Stomach (tissue), 9 donors: Measurements from ENCODE around the gene DCDC1. TPM values are rescaled to one million over a fixed set of nuclear protein-coding genes. Genes with fewer than 3 reads are reported as not detected.

Experiments
- DNase-seq, 2 donors: peaks; one replicate each; pipeline versions ENCODE4 v3.0.0 to v3.0.0-alpha.2; 2013 to 2019
- H3K27ac ChIP-seq, 5 donors: fragments of 200-600 bp in 4 of 5; sonication (generic) in 4 of 5; one replicate each; pipeline ENCODE4 v1.5.1; 2013 to 2019; ENCODE audit warnings: mild to moderate bottlenecking in 1 of 5, moderate library complexity in 1 of 5
- H3K27me3 ChIP-seq, 3 donors: fragments of 200-600 bp; sonication (generic); one replicate each; pipeline ENCODE4 v1.5.1; 2017 to 2019; ENCODE audit warnings: mixed run types in 1 of 3
- H3K36me3 ChIP-seq, 4 donors: fragments of 200-600 bp; sonication (generic); 1 replicate in 3 of 4; 2 replicates in 1 of 4; pipeline ENCODE4 v1.5.1; 2016 to 2019
- H3K4me1 ChIP-seq, 4 donors: fragments of 200-600 bp; sonication (generic); one replicate each; pipeline ENCODE4 v1.5.1; 2016 to 2019
- H3K4me3 ChIP-seq, 4 donors: fragments of 200-600 bp; sonication (generic) in 3 of 4; one replicate each; pipeline ENCODE4 v1.5.1; 2016 to 2019; ENCODE audit warnings: mild to moderate bottlenecking in 1 of 4
- H3K9me3 ChIP-seq, 4 donors: fragments of 200-600 bp; sonication (generic); one replicate each; pipeline ENCODE4 v1.5.1; 2016 to 2019
- CTCF ChIP-seq, 7 experiments: fragments of 450-650 bp in 4 of 7; fragments of 200-600 bp in 3 of 7; sonication (generic) in 3 of 7; IDR thresholded peaks; one replicate each; pipeline ENCODE4 v1.5.1; 2016 to 2019; ENCODE audit warnings: antibody characterized with exemption in 7 of 7, control low read depth in 2 of 7, mild to moderate bottlenecking in 1 of 7
- EP300 ChIP-seq: sonication (generic); formaldehyde crosslinking; IDR thresholded peaks from one replicate; pipeline ENCODE4 v1.6.1; 2017; ENCODE audit warnings: antibody characterized with exemption
- POLR2A ChIP-seq, 4 donors: fragments of 450-650 bp; IDR thresholded peaks; one replicate each; pipeline ENCODE4 v1.6.1; 2016; ENCODE audit warnings: antibody characterized with exemption in 4 of 4, control low read depth in 2 of 4, mild to moderate bottlenecking in 1 of 4, moderate library complexity in 1 of 4
- POLR2AphosphoS5 ChIP-seq, 3 donors: sonication (generic); formaldehyde crosslinking; IDR thresholded peaks; one replicate each; pipeline ENCODE4 v1.6.1; 2016; ENCODE audit warnings: antibody characterized with exemption in 3 of 3
- WGBS, 5 donors: extraction: QIAGEN DNeasy Blood & Tissue Kit in 3 of 5; methylation state at CpG; one replicate each; pipeline versions ENCODE4 v1.1.5 to v1.1.7; 2013 to 2018; 5-methylcytosine and 5-hydroxymethylcytosine counted together
- intact Hi-C: fragments of 100-400 bp; cut with DNase I; formaldehyde crosslinking; loops from one replicate; pipeline ENCODE4 v1.15.1; 2023; ENCODE audit warnings: low total_unique reads
- polyA plus RNA-seq, 3 donors: library from polyadenylated mRNA; stranded (reverse); fragments of 200-250 nt; gene quantifications; one replicate each; pipeline ENCODE4 v1.2.3, GENCODE V29; 2013
- total RNA-seq, 5 donors: library from RNA; depleted of rRNA; stranded (reverse); fragments of >200 nt; gene quantifications; one replicate each; pipeline versions ENCODE4 v1.1.0 to v1.2.3, GENCODE V29; 2014 to 2016
- donor health status: healthy with polysubstance abuse.
- donor health status: Bipolar disorder and iron deficiency.
- donor health status: healthy.

Gene DCDC1
- total and polyA plus RNA-seq, 8 donors = 0.45 to 0.55 TPM; not detected in 6

- WGBS, 5 donors = 83 to 94% (median 89%) methylated on average over 1 of the region's 1 CpG
These were observed 104.7 kb downstream of the DCDC1 start for GRCh38 chr11:31264834-31265233.

GRCh38 chr11:31262761-31263160, 106.8 kb downstream of the DCDC1 start:
- intact Hi-C loops = no loop called here

More at GRCh38 chr11:31264834-31265233, 104.7 kb downstream of the DCDC1 start:
- TF ChIP-seq EP300 (no peak), CTCF (IDR thresholded peaks at IDR 0.05) (no peak), POLR2A (IDR thresholded peaks at IDR 0.05) (no peak), POLR2AphosphoS5 (IDR thresholded peaks at IDR 0.05) (no peak)
- no peaks in the 10 kb centered on the region for H3K36me3 ChIP-seq
- no peaks in the 10 kb centered on the region for H3K27me3 ChIP-seq
- H3K9me3 ChIP-seq = no peaks in the 10 kb centered on the region
- no peak overlapping the region for H3K4me3 ChIP-seq
- no peak for DNase-seq
- no peaks in the 10 kb centered on the region for H3K4me1 ChIP-seq
- no peak overlapping the region for H3K27ac ChIP-seq
- intact Hi-C loops = no loop called here

GRCh38 chr11:31259797-31260196, 109.7 kb downstream of the DCDC1 start:
- intact Hi-C loops = no loop called here
- Histone ChIP-seq H3K9me3 (no peaks in the 10 kb centered on the region), H3K27ac (no peak overlapping the region), H3K27me3 (no peaks in the 10 kb centered on the region), H3K4me1 (no peaks in the 10 kb centered on the region), H3K36me3 (no peaks in the 10 kb centered on the region), H3K4me3 (no peak overlapping the region)
- 52 to 79% (median 69%) methylated on average over 1 of the region's 1 CpG for WGBS, 5 donors
- TF ChIP-seq POLR2AphosphoS5 (IDR thresholded peaks at IDR 0.05) (no peak), CTCF (IDR thresholded peaks at IDR 0.05) (no peak), EP300 (no peak), POLR2A (IDR thresholded peaks at IDR 0.05) (no peak)
- no peak for DNase-seq

More at GRCh38 chr11:31262761-31263160, 106.8 kb downstream of the DCDC1 start:
- H3K4me1 ChIP-seq = no peaks in the 10 kb centered on the region
- TF ChIP-seq EP300 (no peak), POLR2A (IDR thresholded peaks at IDR 0.05) (no peak), CTCF (IDR thresholded peaks at IDR 0.05) (no peak), POLR2AphosphoS5 (IDR thresholded peaks at IDR 0.05) (no peak)
- 59 to 68% (median 63%) methylated on average over 5 of the region's 5 CpGs for WGBS, 5 donors
- no peaks in the 10 kb centered on the region for H3K27me3 ChIP-seq
- H3K36me3 ChIP-seq = no peaks in the 10 kb centered on the region
- H3K9me3 ChIP-seq = no peaks in the 10 kb centered on the region
- H3K27ac ChIP-seq = no peak overlapping the region
- H3K4me3 ChIP-seq = no peak overlapping the region
- no peak for DNase-seq

- peak in 1 of 2 donors; percentile 5 for DNase-seq
- TF ChIP-seq POLR2AphosphoS5 (IDR thresholded peaks at IDR 0.05) (no peak), POLR2A (IDR thresholded peaks at IDR 0.05) (no peak), EP300 (no peak), CTCF (IDR thresholded peaks at IDR 0.05) (no peak)
- intact Hi-C loops = no loop called here
These were observed 115.1 kb downstream of the DCDC1 start for GRCh38 chr11:31254415-31254814.

More at GRCh38 chr11:31254415-31254814, 115.1 kb downstream of the DCDC1 start:
- H3K27me3 ChIP-seq = peaks cover 0 to 4% (median 0%) of the 10 kb centered on the region in 3 donors
- no peaks in the 10 kb centered on the region for H3K4me1 ChIP-seq
- H3K9me3 ChIP-seq = no peaks in the 10 kb centered on the region
- no peak overlapping the region for H3K4me3 ChIP-seq
- no peak overlapping the region for H3K27ac ChIP-seq
- no peaks in the 10 kb centered on the region for H3K36me3 ChIP-seq
